ENCODE measurements around the gene SLC7A10. TPM values are rescaled to one million over a fixed set of nuclear protein-coding genes. Genes with fewer than 3 reads are reported as not detected.

SLC7A10 gene
- total and polyA plus RNA-seq, 5 donors from 2014 or later: 0.15 to 0.19 TPM; not detected in 3

DNA sequence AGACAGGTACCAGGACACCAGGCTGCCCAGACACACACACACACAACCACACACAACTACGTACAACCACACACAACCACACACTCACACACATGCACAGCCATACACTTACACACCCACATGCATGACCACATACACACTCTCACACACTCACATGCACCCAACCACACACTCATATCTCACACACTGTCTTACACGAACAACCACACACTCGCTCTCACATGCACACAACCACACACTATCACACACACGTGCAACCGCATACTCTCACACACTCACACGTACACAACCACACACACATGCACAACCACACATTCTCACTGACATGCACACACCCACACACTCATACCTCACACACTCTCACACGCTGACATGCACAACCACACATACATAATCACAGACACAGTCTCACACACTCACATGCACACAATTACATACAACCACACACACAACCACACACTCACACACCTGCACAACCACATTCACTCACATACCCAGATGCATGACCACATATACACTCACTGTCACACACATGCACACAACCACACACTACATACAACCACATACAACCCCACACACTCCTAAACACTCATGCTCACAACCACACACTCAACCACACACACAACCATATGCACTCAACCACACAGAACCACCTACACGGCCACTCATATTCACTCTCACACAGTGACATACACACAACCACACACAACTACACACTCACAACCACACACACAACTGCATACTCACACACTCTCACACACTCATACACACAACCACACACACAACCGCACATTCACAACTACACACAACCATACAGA lies 7.6 kb upstream of the SLC7A10 start:
- Histone ChIP-seq H3K9me3 (ENCODE audit: control insufficient read depth in 2 of 2, low read length in 2 of 2) (peaks cover 8% of the 10 kb centered on the region in 2 experiments), H3K36me3 (ENCODE audit: control insufficient read depth, insufficient read depth, low read length) (no peaks in the 10 kb centered on the region), H3K4me3 (ENCODE audit: low read depth, low read length) (no peak overlapping the region), H3K4me1 (ENCODE audit: control insufficient read depth, insufficient read depth, low read length, poor library complexity, severe bottlenecking) (peaks cover 19% of the 10 kb centered on the region), H3K27ac (ENCODE audit: insufficient read depth, low read length, poor library complexity, severe bottlenecking) (no peak overlapping the region), H3K27me3 (ENCODE audit: control insufficient read depth, insufficient read depth, low read length) (peaks cover 13% of the 10 kb centered on the region)
- ATAC-seq (ENCODE audit: low read depth in 2 of 2): no peak
- Mint-ChIP-seq H3K4me3 (no peak overlapping the region), H3K36me3 (no peaks in the 10 kb centered on the region), H3K27ac (no peak overlapping the region), H3K4me1 (peaks cover 6 to 21% (median 14%) of the 10 kb centered on the region in 4 donors), H3K9me3 (peaks cover 1 to 12% (median 6%) of the 10 kb centered on the region in 7 donors), H3K27me3 (peaks cover 26% of the 10 kb centered on the region)
- DNase-seq: no peak

DNA sequence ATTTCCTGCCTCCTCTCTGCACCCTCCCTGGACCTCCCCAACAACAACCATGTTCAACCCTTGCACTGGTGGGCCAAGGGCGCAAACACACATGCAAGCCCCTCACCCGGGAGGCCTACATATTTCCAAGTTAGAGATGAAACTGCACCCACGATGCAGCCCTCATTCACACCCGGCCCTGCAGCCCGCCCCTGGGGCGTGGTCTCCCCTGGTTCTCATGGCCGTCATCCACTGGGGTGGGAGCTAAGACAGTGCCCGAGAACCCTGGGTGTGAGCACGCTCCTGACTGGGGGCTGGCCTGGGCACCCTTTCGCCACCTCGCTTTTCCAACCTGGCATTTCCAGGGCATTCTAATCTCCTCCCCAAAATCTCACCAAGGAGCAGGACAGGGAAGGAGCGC lies 7.0 kb upstream of the SLC7A10 start:
- H3K9me3 Mint-ChIP-seq: peaks cover 1 to 17% (median 7%) of the 10 kb centered on the region in 7 donors
- H3K9me3 ChIP-seq (ENCODE audit: control insufficient read depth in 2 of 2, low read length in 2 of 2): peaks cover 14 to 15% of the 10 kb centered on the region in 2 experiments
- peaks cover 18% of the 10 kb centered on the region for H3K27me3 ChIP-seq (ENCODE audit: control insufficient read depth, insufficient read depth, low read length)
- DNase-seq (no peak), ATAC-seq (ENCODE audit: low read depth in 2 of 2) (no peak)
- no peak overlapping the region for H3K4me3 ChIP-seq (ENCODE audit: low read depth, low read length)
- peaks cover 6 to 16% (median 14%) of the 10 kb centered on the region in 4 donors for H3K4me1 Mint-ChIP-seq
- H3K27ac ChIP-seq (ENCODE audit: insufficient read depth, low read length, poor library complexity, severe bottlenecking): no peak overlapping the region
- H3K4me1 ChIP-seq (ENCODE audit: control insufficient read depth, insufficient read depth, low read length, poor library complexity, severe bottlenecking): peaks cover 19% of the 10 kb centered on the region
- no peak overlapping the region for H3K4me3 Mint-ChIP-seq
- peaks cover 3% of the 10 kb centered on the region for H3K36me3 Mint-ChIP-seq
- H3K27ac Mint-ChIP-seq: no peak overlapping the region
- H3K27me3 Mint-ChIP-seq: peaks cover 29% of the 10 kb centered on the region
- no peaks in the 10 kb centered on the region for H3K36me3 ChIP-seq (ENCODE audit: control insufficient read depth, insufficient read depth, low read length)

DNA sequence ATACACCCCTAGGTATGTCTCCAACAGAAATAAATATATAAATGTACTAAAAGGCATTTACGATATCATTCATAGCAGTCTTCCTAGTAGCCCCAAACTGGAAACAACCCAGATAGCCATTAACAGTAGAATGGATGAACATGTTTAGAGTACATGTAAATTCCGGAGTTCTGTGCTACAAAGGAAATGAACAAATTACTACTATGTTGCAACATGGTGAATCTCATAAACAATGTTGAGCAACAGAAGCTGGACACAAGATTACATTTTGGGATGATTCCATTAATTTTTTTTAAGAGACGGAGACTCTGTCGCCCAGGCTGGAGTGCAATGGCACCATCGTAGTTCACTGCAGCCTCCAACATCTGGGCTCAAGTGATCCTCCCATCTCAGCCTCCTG lies 5.9 kb upstream of the SLC7A10 start:
- Histone ChIP-seq H3K9me3 (ENCODE audit: control insufficient read depth in 2 of 2, low read length in 2 of 2) (peaks cover 17 to 21% of the 10 kb centered on the region in 2 experiments), H3K4me3 (ENCODE audit: low read depth, low read length) (no peak overlapping the region), H3K27me3 (ENCODE audit: control insufficient read depth, insufficient read depth, low read length) (peaks cover 23% of the 10 kb centered on the region), H3K27ac (ENCODE audit: insufficient read depth, low read length, poor library complexity, severe bottlenecking) (no peak overlapping the region), H3K36me3 (ENCODE audit: control insufficient read depth, insufficient read depth, low read length) (no peaks in the 10 kb centered on the region), H3K4me1 (ENCODE audit: control insufficient read depth, insufficient read depth, low read length, poor library complexity, severe bottlenecking) (peaks cover 19% of the 10 kb centered on the region)
- H3K36me3 Mint-ChIP-seq: peaks cover 6% of the 10 kb centered on the region
- H3K4me1 Mint-ChIP-seq: peaks cover 6 to 14% (median 13%) of the 10 kb centered on the region in 4 donors
- no peak overlapping the region for H3K27ac Mint-ChIP-seq
- no peak overlapping the region for H3K4me3 Mint-ChIP-seq
- ATAC-seq (ENCODE audit: low read depth in 2 of 2) (no peak), DNase-seq (no peak)
- H3K27me3 Mint-ChIP-seq: peaks cover 37% of the 10 kb centered on the region
- H3K9me3 Mint-ChIP-seq: peaks cover 1 to 22% (median 7%) of the 10 kb centered on the region in 7 donors

DNA sequence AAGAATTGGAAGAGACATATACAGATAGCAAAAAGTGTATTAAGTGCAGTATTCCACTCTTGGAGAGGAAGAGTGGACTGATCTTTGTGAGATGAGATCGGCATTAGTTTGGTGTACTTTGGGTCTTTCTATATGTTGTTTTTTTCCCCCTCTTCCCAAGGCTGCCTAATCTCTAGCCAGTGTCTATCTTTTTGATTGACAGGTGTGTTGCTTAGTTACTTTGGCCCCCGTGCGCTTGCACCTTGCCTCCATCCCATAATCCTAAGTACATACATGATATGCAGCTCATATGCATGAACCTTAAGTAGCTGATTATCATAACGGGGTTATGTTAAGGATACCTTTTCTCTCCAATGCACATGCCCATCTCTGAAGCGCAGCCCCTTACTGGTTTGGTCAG lies 4.3 kb upstream of the SLC7A10 start:
- Mint-ChIP-seq H3K36me3 (peaks cover 6% of the 10 kb centered on the region), H3K27me3 (peaks cover 48% of the 10 kb centered on the region), H3K4me3 (no peak overlapping the region), H3K27ac (no peak overlapping the region), H3K4me1 (peaks cover 2 to 11% (median 8%) of the 10 kb centered on the region in 4 donors), H3K9me3 (peaks cover 1 to 22% (median 8%) of the 10 kb centered on the region in 7 donors)
- Histone ChIP-seq H3K27ac (ENCODE audit: insufficient read depth, low read length, poor library complexity, severe bottlenecking) (no peak overlapping the region), H3K9me3 (ENCODE audit: control insufficient read depth in 2 of 2, low read length in 2 of 2) (peaks cover 17 to 21% of the 10 kb centered on the region in 2 experiments), H3K27me3 (ENCODE audit: control insufficient read depth, insufficient read depth, low read length) (peaks cover 23% of the 10 kb centered on the region), H3K36me3 (ENCODE audit: control insufficient read depth, insufficient read depth, low read length) (no peaks in the 10 kb centered on the region), H3K4me3 (ENCODE audit: low read depth, low read length) (no peak overlapping the region), H3K4me1 (ENCODE audit: control insufficient read depth, insufficient read depth, low read length, poor library complexity, severe bottlenecking) (peaks cover 14% of the 10 kb centered on the region)
- DNase-seq (no peak), ATAC-seq (ENCODE audit: low read depth in 2 of 2) (no peak)

DNA sequence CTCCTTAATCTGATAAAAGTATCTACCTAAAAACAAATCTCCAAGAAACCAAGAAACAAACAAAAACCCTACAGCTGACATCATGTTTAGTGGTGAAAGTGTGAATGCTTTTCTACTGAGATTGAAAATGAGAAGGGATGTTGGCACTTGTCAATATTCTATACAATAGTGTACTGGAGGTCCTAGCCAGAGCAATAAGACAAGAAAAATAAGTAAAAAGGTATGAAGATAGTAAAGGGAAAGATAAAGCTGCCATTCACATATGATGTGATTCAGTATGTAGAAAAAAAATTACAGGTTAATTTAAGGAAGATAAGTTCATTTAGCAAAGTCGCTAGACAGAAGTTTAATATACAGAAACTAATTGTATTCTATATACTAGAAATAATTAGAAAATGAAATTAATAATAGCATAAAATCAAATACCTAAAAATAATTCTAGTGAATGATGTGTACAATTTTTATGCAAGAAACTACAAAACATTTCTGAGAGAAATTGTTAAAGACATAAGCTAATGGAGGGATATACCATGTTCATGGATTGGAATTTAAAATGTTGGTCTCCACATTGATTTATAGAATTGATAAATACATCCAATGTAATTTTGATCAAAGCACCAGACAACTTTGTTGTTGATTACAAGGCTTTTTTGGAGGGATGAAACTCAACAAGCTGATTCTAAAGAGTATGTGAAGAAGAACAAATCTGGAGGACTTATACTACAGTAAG lies 2.4 kb upstream of the SLC7A10 start:
- Mint-ChIP-seq H3K9me3 (peaks cover 1 to 22% (median 10%) of the 10 kb centered on the region in 7 donors), H3K4me3 (peak overlapping the region in 1 of 4 donors; percentile 78), H3K27ac (no peak overlapping the region), H3K27me3 (peaks cover 66% of the 10 kb centered on the region), H3K36me3 (peaks cover 6% of the 10 kb centered on the region), H3K4me1 (peaks cover 2 to 12% (median 7%) of the 10 kb centered on the region in 4 donors)
- peaks cover 17 to 21% of the 10 kb centered on the region in 2 experiments for H3K9me3 ChIP-seq (ENCODE audit: control insufficient read depth in 2 of 2, low read length in 2 of 2)
- H3K36me3 ChIP-seq (ENCODE audit: control insufficient read depth, insufficient read depth, low read length): no peaks in the 10 kb centered on the region
- H3K27me3 ChIP-seq (ENCODE audit: control insufficient read depth, insufficient read depth, low read length): peaks cover 23% of the 10 kb centered on the region
- no peak overlapping the region for H3K4me3 ChIP-seq (ENCODE audit: low read depth, low read length)
- peaks cover 12% of the 10 kb centered on the region for H3K4me1 ChIP-seq (ENCODE audit: control insufficient read depth, insufficient read depth, low read length, poor library complexity, severe bottlenecking)
- no peak overlapping the region for H3K27ac ChIP-seq (ENCODE audit: insufficient read depth, low read length, poor library complexity, severe bottlenecking)
- no peak for ATAC-seq (ENCODE audit: low read depth in 2 of 2)
- DNase-seq: no peak

DNA sequence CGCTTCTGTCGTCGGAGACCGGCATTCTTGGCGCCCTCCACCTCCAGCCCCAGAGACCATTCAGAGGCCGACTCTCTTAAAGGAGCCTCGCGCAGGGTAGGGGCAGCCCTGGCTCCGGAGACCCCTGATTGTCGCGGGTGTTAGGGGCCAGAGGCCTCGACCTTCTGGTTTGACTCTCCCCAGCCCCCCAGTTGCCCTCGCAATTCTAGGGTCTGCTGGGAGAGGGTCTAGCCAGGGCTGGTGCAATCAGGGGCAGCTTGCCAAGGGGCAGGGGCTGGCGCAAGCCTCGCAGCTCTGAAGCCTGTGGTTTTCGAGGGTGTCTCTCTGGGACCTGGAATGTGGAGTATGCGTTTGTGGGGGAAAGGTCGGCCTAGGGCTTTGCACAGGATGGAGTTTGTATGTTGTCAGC lies 1.6 kb upstream of the SLC7A10 start:
- H3K9me3 ChIP-seq (ENCODE audit: control insufficient read depth in 2 of 2, low read length in 2 of 2): peaks cover 17 to 21% of the 10 kb centered on the region in 2 experiments
- Mint-ChIP-seq H3K27ac (no peak overlapping the region), H3K4me1 (peaks cover 2 to 12% (median 7%) of the 10 kb centered on the region in 4 donors), H3K36me3 (peaks cover 6% of the 10 kb centered on the region), H3K4me3 (peak overlapping the region in 2 of 4 donors; percentile 39 to 78), H3K27me3 (peaks cover 73% of the 10 kb centered on the region), H3K9me3 (peaks cover 1 to 25% (median 10%) of the 10 kb centered on the region in 7 donors)
- peaks cover 23% of the 10 kb centered on the region for H3K27me3 ChIP-seq (ENCODE audit: control insufficient read depth, insufficient read depth, low read length)
- no peaks in the 10 kb centered on the region for H3K36me3 ChIP-seq (ENCODE audit: control insufficient read depth, insufficient read depth, low read length)
- H3K4me3 ChIP-seq (ENCODE audit: low read depth, low read length): no peak overlapping the region
- peaks cover 12% of the 10 kb centered on the region for H3K4me1 ChIP-seq (ENCODE audit: control insufficient read depth, insufficient read depth, low read length, poor library complexity, severe bottlenecking)
- H3K27ac ChIP-seq (ENCODE audit: insufficient read depth, low read length, poor library complexity, severe bottlenecking): no peak overlapping the region
- DNase-seq (no peak), ATAC-seq (ENCODE audit: low read depth in 2 of 2) (no peak)

DNA sequence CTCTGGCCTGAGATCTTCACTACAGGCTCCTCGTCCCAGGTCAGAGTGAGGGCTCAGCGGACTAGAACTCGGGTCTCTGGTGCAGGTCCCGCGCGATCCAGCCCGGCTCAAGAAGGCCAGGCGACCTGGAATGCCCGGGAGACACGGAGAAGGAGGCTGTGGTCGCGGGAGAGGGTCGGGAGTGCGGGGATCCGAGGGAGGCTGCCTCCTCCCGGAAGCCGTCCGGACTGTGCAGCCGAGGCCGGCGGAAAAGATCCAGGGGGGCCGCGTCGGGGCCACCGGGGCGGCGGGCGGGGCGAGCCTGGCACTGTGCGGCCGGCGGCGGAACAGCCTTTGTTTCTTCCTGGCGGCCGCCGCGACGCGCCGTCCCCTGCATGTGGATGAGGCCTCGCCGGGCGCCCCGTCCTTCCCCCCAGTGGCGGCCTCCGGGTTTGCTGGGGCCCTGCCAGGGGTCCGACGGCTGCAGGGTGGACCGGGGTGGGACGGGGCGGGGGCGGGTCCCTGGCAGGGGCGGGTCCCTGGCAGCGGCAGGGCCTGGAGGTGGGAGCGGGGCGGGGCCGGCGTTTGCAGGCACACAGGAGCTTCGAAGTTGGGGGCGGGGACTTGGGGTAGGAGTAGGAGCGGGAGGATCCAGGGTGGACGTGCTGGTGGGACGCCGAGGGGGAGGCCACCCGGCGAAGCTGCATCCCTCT lies 1.0 kb upstream of the SLC7A10 start:
- H3K36me3 Mint-ChIP-seq: peaks cover 6% of the 10 kb centered on the region
- peak in 1 of 2 donors; percentile 29 for ATAC-seq (ENCODE audit: low read depth in 2 of 2)
- Histone ChIP-seq H3K4me3 (ENCODE audit: low read depth, low read length) (no peak overlapping the region), H3K27me3 (ENCODE audit: control insufficient read depth, insufficient read depth, low read length) (peaks cover 23% of the 10 kb centered on the region), H3K36me3 (ENCODE audit: control insufficient read depth, insufficient read depth, low read length) (no peaks in the 10 kb centered on the region), H3K4me1 (ENCODE audit: control insufficient read depth, insufficient read depth, low read length, poor library complexity, severe bottlenecking) (peaks cover 12% of the 10 kb centered on the region), H3K27ac (ENCODE audit: insufficient read depth, low read length, poor library complexity, severe bottlenecking) (no peak overlapping the region), H3K9me3 (ENCODE audit: control insufficient read depth in 2 of 2, low read length in 2 of 2) (peaks cover 17 to 21% of the 10 kb centered on the region in 2 experiments)
- H3K4me1 Mint-ChIP-seq: peaks cover 2 to 12% (median 7%) of the 10 kb centered on the region in 4 donors
- DNase-seq: no peak
- H3K4me3 Mint-ChIP-seq: peak overlapping the region in 2 of 4 donors; percentile 75 to 79
- no peak overlapping the region for H3K27ac Mint-ChIP-seq
- peaks cover 77% of the 10 kb centered on the region for H3K27me3 Mint-ChIP-seq
- H3K9me3 Mint-ChIP-seq: peaks cover 1 to 25% (median 10%) of the 10 kb centered on the region in 7 donors

All from CD4-positive, CD25-positive, alpha-beta regulatory T cell (primary cell).